CD14-positive monocyte (primary cell): ENCODE data around the gene RPL27A. TPM values are rescaled to one million over a fixed set of nuclear protein-coding genes. Genes with fewer than 3 reads are reported as not detected.

ENCODE experiments used
- DNase-seq, 3 donors: peaks; one replicate each; pipeline ENCODE4 v3.0.0-alpha.2; 2011 to 2022
- H2AFZ ChIP-seq: 2 replicates; pipeline ENCODE4 v1.6.0; 2012; ENCODE audit warnings: mild to moderate bottlenecking, low read depth, low read length, inconsistent platforms; ENCODE audit not compliant: insufficient read depth, poor library complexity, severe bottlenecking
- H3K27ac ChIP-seq, 2 donors: 1 replicate in 1 of 2; 2 replicates in 1 of 2; pipeline ENCODE4 v1.5.1; 2012 to 2013; ENCODE audit warnings: low read length in 2 of 2, control low read depth in 1 of 2, inconsistent platforms in 1 of 2, low read depth in 1 of 2, mild to moderate bottlenecking in 1 of 2
- H3K27me3 ChIP-seq, 2 donors: one replicate each; pipeline versions ENCODE4 v1.6.0 to v1.6.1; 2011 to 2013; ENCODE audit warnings: low read length in 2 of 2; ENCODE audit not compliant: control insufficient read depth in 2 of 2, insufficient read depth in 2 of 2
- H3K36me3 ChIP-seq, 2 donors: replicated peaks in 1 of 2; 1 replicate in 1 of 2; 2 replicates in 1 of 2; pipeline versions ENCODE4 v1.5.1 to v1.6.1; 2012 to 2013; ENCODE audit warnings: low read length in 2 of 2, control low read depth in 1 of 2, inconsistent platforms in 1 of 2, mild to moderate bottlenecking in 1 of 2; ENCODE audit not compliant: insufficient read depth in 2 of 2, control insufficient read depth in 1 of 2
- H3K4me1 ChIP-seq, 2 donors: 1 replicate in 1 of 2; 2 replicates in 1 of 2; pipeline versions ENCODE4 v1.5.1 to v1.6.1; 2012 to 2013; ENCODE audit warnings: low read length in 2 of 2, control low read depth in 1 of 2, inconsistent platforms in 1 of 2, mild to moderate bottlenecking in 1 of 2, moderate library complexity in 1 of 2; ENCODE audit not compliant: insufficient read depth in 2 of 2, control insufficient read depth in 1 of 2
- H3K4me2 ChIP-seq: replicated peaks from 2 replicates; pipeline ENCODE3; 2012; ENCODE audit warnings: low read length, moderate library complexity, mild to moderate bottlenecking; ENCODE audit not compliant: poor library complexity, severe bottlenecking; ENCODE audit errors: extremely low read depth
- H3K4me3 ChIP-seq, 3 experiments: fragments of 200-600 bp in 1 of 3; sonication (generic) in 1 of 3; replicated peaks in 1 of 3; 1 replicate in 2 of 3; 2 replicates in 1 of 3; pipeline ENCODE4 v1.5.1; 2011 to 2013; ENCODE audit warnings: low read length in 3 of 3, mild to moderate bottlenecking in 3 of 3, control low read depth in 2 of 3, low read depth in 2 of 3, inconsistent platforms in 1 of 3, moderate library complexity in 1 of 3
- H3K79me2 ChIP-seq: 2 replicates; pipeline ENCODE4 v1.6.0; 2012; ENCODE audit warnings: mild to moderate bottlenecking, control low read depth, inconsistent platforms, low read length, moderate library complexity; ENCODE audit not compliant: insufficient read depth
- H3K9ac ChIP-seq: 2 replicates; pipeline ENCODE4 v1.6.0; 2017; ENCODE audit warnings: low read length, mild to moderate bottlenecking; ENCODE audit not compliant: insufficient read depth, poor library complexity, severe bottlenecking
- H3K9me3 ChIP-seq, 2 donors: replicated peaks in 1 of 2; 1 replicate in 1 of 2; 2 replicates in 1 of 2; pipeline versions ENCODE4 v1.5.1 to v1.6.1; 2012 to 2013; ENCODE audit warnings: low read length in 2 of 2, control low read depth in 1 of 2; ENCODE audit not compliant: control insufficient read depth in 1 of 2, insufficient read depth in 1 of 2
- H4K20me1 ChIP-seq: 2 replicates; pipeline ENCODE4 v1.6.0; 2012; ENCODE audit warnings: mild to moderate bottlenecking, low read length, control low read depth, moderate library complexity; ENCODE audit not compliant: insufficient read depth
- H3K27ac Mint-ChIP-seq, 7 donors: one replicate each; pipeline ENCODE4 v1.8.0; 2020; ENCODE audit warnings: mild to moderate bottlenecking in 7 of 7, mixed read lengths in 7 of 7, moderate library complexity in 6 of 7, inconsistent platforms in 2 of 7
- H3K27me3 Mint-ChIP-seq, 3 donors: one replicate each; pipeline ENCODE4 v1.8.0; 2021 to 2022; ENCODE audit warnings: low read depth in 3 of 3, mild to moderate bottlenecking in 3 of 3, mixed read lengths in 3 of 3, moderate library complexity in 3 of 3, inconsistent platforms in 1 of 3
- H3K36me3 Mint-ChIP-seq, 2 donors: one replicate each; pipeline ENCODE4 v1.8.0; 2020; ENCODE audit warnings: mixed read lengths in 2 of 2, inconsistent platforms in 1 of 2, mild to moderate bottlenecking in 1 of 2
- H3K4me1 Mint-ChIP-seq: one replicate; pipeline ENCODE4 v1.8.0; 2020; ENCODE audit warnings: mild to moderate bottlenecking, mixed read lengths
- H3K4me3 Mint-ChIP-seq, 2 donors: one replicate each; pipeline ENCODE4 v1.8.0; 2020; ENCODE audit warnings: mild to moderate bottlenecking in 2 of 2, mixed read lengths in 2 of 2, moderate library complexity in 1 of 2
- H3K9me3 Mint-ChIP-seq, 7 donors: one replicate each; pipeline ENCODE4 v1.8.0; 2020 to 2022; ENCODE audit warnings: mixed read lengths in 7 of 7, mild to moderate bottlenecking in 6 of 7, moderate library complexity in 6 of 7, inconsistent platforms in 2 of 7
- WGBS: methylation state at CpG from one replicate; pipeline ENCODE4 v1.1.5; 2013; ENCODE audit warnings: missing lambda C conversion rate; ENCODE audit not compliant: insufficient coverage; 5-methylcytosine and 5-hydroxymethylcytosine counted together
- intact Hi-C, 2 donors: fragments of 100-400 bp; cut with micrococcal nuclease; formaldehyde crosslinking; loops; one replicate each; pipeline versions ENCODE4 v1.15.0 to v1.15.1; 2023
- polyA plus RNA-seq, 3 donors: library from polyadenylated mRNA; depleted of rRNA in 1 of 3; unstranded in 2 of 3; stranded (reverse) in 1 of 3; fragments of 300-500 nt in 2 of 3; fragments of >200 nt in 1 of 3; fragmentation: Illumina TruSeq in 2 of 3; gene quantifications; 1 replicate in 2 of 3; 2 replicates in 1 of 3; pipeline ENCODE4 v1.2.3, GENCODE V29; 2012 to 2021
- TF ChIP-seq, protein P1 (sequence below): fragments of 200-600 bp; IDR thresholded peaks from one replicate; pipeline ENCODE4 v1.8.0; 2022; ENCODE audit warnings: antibody characterized with exemption, mild to moderate bottlenecking

Gene RPL27A
- polyA plus RNA-seq, 3 donors: 572 to 1,233 (median 1,091) TPM

DNA sequence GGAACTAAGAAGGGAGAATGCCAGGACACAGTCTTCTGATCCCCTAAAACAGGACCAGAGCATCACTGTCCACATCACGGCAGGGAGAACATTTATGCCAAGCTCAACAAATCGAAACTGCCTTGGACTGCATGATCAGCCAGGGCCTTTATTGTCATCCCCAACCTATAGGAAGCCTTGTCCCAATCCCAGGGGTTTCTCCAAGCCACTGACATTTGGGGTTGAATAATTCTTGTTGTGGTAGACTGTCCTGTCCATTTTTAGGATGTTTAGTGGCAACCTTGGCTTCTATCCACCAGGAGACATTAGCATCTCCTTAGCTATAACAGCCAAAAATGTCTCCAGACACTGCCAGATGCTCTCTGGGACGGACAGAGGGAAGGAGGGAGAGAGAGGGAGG is 37.1 kb downstream of the RPL27A start:
- WGBS: no CpG with 5 or more reads among the region's 3 CpGs

DNA sequence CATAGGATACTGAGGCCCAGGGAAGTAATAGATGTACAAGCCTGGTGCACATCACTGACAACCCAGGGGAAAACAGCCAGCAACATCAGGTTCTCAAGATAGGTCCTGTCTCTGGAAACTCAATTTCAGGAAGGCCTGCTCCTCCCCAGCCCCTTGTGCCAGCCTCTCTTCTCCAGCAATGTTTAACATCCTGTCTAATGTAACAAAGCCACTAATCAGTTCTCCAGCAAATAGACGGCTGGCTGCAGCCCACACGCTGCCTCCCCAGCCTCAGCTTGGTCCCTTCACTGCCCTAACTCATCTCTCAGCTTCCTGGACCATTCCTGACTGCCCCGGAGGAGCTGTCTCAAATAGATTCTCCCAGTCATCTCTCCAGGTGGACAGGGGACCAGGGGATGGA is 37.8 kb downstream of the RPL27A start:
- Histone ChIP-seq H3K27me3 (no peaks in the 10 kb centered on the region), H4K20me1 (no peaks in the 10 kb centered on the region), H3K27ac (no peak overlapping the region), H3K4me2 (no peak overlapping the region), H3K79me2 (no peaks in the 10 kb centered on the region), H3K36me3 (no peaks in the 10 kb centered on the region), H3K9ac (no peak overlapping the region), H2AFZ (no peak overlapping the region), H3K4me3 (no peak overlapping the region), H3K9me3 (no peaks in the 10 kb centered on the region), H3K4me1 (peaks cover 17 to 24% of the 10 kb centered on the region in 2 donors)
- Mint-ChIP-seq H3K27me3 (peaks cover 2 to 3% (median 2%) of the 10 kb centered on the region in 3 donors), H3K4me1 (peaks cover 22% of the 10 kb centered on the region), H3K36me3 (no peaks in the 10 kb centered on the region), H3K27ac (no peak overlapping the region), H3K9me3 (peaks cover 0 to 2% (median 0%) of the 10 kb centered on the region in 7 donors), H3K4me3 (no peak overlapping the region)
- intact Hi-C loops: no loop called here
- no peak for DNase-seq
- WGBS: no CpG with 5 or more reads among the region's 3 CpGs
- TF ChIP-seq, protein P1, sequence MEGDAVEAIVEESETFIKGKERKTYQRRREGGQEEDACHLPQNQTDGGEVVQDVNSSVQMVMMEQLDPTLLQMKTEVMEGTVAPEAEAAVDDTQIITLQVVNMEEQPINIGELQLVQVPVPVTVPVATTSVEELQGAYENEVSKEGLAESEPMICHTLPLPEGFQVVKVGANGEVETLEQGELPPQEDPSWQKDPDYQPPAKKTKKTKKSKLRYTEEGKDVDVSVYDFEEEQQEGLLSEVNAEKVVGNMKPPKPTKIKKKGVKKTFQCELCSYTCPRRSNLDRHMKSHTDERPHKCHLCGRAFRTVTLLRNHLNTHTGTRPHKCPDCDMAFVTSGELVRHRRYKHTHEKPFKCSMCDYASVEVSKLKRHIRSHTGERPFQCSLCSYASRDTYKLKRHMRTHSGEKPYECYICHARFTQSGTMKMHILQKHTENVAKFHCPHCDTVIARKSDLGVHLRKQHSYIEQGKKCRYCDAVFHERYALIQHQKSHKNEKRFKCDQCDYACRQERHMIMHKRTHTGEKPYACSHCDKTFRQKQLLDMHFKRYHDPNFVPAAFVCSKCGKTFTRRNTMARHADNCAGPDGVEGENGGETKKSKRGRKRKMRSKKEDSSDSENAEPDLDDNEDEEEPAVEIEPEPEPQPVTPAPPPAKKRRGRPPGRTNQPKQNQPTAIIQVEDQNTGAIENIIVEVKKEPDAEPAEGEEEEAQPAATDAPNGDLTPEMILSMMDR: no peak

More for the DNA sequence above, 37.1 kb downstream of the RPL27A start:
- peaks cover 26% of the 10 kb centered on the region for H3K4me1 Mint-ChIP-seq
- H3K4me2 ChIP-seq: no peak overlapping the region
- H4K20me1 ChIP-seq: no peaks in the 10 kb centered on the region
- H3K36me3 Mint-ChIP-seq: no peaks in the 10 kb centered on the region
- TF ChIP-seq, protein P1: no peak
- H3K27me3 Mint-ChIP-seq: peaks cover 2 to 3% (median 2%) of the 10 kb centered on the region in 3 donors
- H3K27me3 ChIP-seq: no peaks in the 10 kb centered on the region
- H2AFZ ChIP-seq: no peak overlapping the region
- no peak overlapping the region for H3K9ac ChIP-seq
- H3K9me3 Mint-ChIP-seq: peaks cover 0 to 2% (median 0%) of the 10 kb centered on the region in 7 donors
- H3K27ac Mint-ChIP-seq: no peak overlapping the region
- H3K9me3 ChIP-seq: no peaks in the 10 kb centered on the region
- DNase-seq: no peak
- no peak overlapping the region for H3K4me3 Mint-ChIP-seq
- no peaks in the 10 kb centered on the region for H3K36me3 ChIP-seq
- intact Hi-C loops: no loop called here
- H3K4me3 ChIP-seq: no peak overlapping the region
- H3K4me1 ChIP-seq: peaks cover 21 to 30% of the 10 kb centered on the region in 2 donors
- H3K27ac ChIP-seq: no peak overlapping the region
- H3K79me2 ChIP-seq: no peaks in the 10 kb centered on the region
